ENCODE data around the gene MSANTD1.

The MSANTD1 gene

DNA sequence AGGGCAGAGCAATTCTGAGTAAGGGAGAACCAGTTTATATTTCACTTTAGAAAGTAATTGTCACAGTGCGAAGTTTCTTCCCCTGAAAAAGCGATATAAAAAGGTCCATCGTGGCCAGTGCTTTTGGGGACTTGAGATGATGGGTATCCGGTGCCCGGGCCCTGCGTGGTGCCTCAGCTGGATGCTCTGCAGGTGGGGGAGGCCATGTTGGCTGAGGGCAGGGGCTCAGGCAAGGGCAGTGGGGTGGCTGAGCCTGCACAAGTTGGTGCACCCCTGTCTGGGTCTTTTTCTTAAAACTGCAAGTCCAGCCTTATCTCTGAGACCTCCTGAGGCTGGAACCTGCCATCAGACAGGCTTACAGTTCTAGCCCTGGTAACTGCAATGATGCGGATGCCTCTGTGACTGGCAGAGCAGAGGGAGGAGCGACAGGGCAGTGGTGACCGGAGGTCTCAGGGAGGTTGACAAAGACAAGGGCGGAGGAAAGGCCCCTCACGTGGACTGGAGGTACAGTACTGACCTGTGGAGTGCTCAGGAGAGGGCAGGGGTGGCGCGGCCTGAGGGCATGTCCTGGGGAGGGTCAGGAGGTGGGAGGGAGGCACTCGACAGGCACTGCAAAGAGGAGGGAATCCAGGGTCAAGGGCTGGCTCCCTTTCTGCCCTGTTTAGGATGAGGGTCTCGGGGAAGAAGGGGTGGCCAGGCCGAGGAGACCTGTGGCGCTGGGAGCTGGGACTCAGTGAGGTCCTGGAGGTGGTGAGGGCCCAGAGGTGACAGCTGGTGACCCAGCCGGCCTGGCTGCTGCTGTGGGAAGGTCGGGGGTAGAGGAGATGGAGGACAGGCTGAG, 45.7 kb downstream of the MSANTD1 start (continued):
- TF ChIP-seq TOX (CRISPR knock-in tag; IDR thresholded peaks at IDR 0.05; ENCODE audit: borderline replicate concordance) (no peak), RARB (CRISPR knock-in tag; IDR thresholded peaks at IDR 0.05) (no peak)

DNA sequence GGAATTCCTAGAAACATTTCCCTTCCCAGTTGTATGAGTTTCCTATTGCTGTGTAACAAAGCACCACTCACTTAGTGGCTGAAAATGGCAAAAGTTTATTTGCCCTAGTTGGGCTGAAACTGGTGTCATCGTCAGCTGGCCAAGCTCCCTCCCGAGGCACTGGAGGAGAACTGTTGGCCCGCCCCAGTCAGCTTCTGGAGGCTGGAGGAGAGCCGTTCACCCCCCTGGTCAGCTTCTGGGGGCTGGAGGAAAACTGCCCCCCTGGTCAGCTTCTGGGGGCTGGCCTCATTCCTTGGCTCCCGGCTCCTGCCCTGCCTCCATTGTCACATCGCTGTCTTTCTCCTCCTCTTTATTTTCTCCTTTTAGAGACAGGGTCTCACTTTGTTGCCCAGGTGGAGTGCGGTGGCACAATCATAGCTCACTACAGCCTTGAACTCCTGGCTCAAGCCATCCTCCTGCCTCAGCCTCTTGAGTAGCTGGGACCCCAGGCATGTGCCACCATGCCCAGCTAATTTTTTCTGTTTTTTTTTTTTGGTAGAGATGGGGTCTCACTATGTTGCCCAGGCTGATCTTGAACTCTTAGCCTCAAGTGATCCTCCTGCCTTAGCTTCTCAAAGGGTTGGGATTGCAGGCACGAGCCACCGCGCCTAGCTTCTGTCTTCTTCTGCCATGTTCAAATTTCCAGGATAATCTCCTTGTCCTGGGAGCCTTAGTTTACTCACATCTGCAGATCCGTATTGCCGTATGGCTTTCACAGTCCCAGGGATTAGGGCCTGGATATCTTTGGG, 47.1 kb downstream of the MSANTD1 start:
- ATAC-seq = no peak
- TF ChIP-seq ZNF8 (CRISPR knock-in tag; IDR thresholded peaks at IDR 0.05) (no peak), ZFP3 (CRISPR knock-in tag; IDR thresholded peaks at IDR 0.05) (no peak), PPARA (CRISPR knock-in tag; IDR thresholded peaks at IDR 0.05; ENCODE audit: borderline replicate concordance) (no peak), SNAI2 (CRISPR knock-in tag; IDR thresholded peaks at IDR 0.05) (no peak), ZNF70 (CRISPR knock-in tag; IDR thresholded peaks at IDR 0.05) (no peak), ISL1 (CRISPR knock-in tag; IDR thresholded peaks at IDR 0.05) (no peak)
- TF ChIP-seq, protein P1, sequence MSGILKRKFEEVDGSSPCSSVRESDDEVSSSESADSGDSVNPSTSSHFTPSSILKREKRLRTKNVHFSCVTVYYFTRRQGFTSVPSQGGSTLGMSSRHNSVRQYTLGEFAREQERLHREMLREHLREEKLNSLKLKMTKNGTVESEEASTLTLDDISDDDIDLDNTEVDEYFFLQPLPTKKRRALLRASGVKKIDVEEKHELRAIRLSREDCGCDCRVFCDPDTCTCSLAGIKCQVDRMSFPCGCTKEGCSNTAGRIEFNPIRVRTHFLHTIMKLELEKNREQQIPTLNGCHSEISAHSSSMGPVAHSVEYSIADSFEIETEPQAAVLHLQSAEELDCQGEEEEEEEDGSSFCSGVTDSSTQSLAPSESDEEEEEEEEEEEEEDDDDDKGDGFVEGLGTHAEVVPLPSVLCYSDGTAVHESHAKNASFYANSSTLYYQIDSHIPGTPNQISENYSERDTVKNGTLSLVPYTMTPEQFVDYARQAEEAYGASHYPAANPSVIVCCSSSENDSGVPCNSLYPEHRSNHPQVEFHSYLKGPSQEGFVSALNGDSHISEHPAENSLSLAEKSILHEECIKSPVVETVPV (CRISPR knock-in tag; IDR thresholded peaks at IDR 0.05) = no peak
- TF ChIP-seq, protein P2, sequence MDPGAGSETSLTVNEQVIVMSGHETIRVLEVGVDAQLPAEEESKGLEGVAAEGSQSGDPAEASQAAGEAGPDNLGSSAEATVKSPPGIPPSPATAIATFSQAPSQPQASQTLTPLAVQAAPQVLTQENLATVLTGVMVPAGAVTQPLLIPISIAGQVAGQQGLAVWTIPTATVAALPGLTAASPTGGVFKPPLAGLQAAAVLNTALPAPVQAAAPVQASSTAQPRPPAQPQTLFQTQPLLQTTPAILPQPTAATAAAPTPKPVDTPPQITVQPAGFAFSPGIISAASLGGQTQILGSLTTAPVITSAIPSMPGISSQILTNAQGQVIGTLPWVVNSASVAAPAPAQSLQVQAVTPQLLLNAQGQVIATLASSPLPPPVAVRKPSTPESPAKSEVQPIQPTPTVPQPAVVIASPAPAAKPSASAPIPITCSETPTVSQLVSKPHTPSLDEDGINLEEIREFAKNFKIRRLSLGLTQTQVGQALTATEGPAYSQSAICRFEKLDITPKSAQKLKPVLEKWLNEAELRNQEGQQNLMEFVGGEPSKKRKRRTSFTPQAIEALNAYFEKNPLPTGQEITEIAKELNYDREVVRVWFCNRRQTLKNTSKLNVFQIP (CRISPR knock-in tag; IDR thresholded peaks at IDR 0.05; ENCODE audit: borderline replicate concordance, low read depth) = no peak
- TF ChIP-seq, protein P3, sequence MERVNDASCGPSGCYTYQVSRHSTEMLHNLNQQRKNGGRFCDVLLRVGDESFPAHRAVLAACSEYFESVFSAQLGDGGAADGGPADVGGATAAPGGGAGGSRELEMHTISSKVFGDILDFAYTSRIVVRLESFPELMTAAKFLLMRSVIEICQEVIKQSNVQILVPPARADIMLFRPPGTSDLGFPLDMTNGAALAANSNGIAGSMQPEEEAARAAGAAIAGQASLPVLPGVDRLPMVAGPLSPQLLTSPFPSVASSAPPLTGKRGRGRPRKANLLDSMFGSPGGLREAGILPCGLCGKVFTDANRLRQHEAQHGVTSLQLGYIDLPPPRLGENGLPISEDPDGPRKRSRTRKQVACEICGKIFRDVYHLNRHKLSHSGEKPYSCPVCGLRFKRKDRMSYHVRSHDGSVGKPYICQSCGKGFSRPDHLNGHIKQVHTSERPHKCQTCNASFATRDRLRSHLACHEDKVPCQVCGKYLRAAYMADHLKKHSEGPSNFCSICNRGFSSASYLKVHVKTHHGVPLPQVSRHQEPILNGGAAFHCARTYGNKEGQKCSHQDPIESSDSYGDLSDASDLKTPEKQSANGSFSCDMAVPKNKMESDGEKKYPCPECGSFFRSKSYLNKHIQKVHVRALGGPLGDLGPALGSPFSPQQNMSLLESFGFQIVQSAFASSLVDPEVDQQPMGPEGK (CRISPR knock-in tag; IDR thresholded peaks at IDR 0.05; ENCODE audit: borderline replicate concordance) = no peak

DNA sequence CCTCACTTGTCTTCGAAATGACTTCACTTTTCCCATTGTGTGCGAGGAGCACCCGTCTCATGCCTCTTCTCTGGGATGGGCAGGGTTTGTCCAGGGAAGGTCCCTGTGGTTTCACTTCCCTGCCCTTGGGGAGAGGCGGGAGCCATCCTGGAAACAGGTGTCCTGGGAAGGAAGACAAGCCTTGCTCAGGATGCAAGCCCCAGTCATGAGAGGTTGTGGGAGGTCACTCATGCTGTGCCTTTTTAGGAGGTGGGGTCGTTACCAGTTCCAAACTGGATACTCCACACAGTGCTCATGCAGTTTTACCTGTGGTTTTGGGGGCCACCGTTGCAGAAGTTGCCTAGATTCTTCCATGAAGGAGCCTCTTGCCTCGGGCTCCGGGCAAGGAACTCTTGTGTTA, 47.7 kb downstream of the MSANTD1 start:
- no peak for ATAC-seq
- no peak for TF ChIP-seq PPARA (CRISPR knock-in tag; IDR thresholded peaks at IDR 0.05; ENCODE audit: borderline replicate concordance)
- TF ChIP-seq, protein P3 (CRISPR knock-in tag; IDR thresholded peaks at IDR 0.05; ENCODE audit: borderline replicate concordance) = no peak

DNA sequence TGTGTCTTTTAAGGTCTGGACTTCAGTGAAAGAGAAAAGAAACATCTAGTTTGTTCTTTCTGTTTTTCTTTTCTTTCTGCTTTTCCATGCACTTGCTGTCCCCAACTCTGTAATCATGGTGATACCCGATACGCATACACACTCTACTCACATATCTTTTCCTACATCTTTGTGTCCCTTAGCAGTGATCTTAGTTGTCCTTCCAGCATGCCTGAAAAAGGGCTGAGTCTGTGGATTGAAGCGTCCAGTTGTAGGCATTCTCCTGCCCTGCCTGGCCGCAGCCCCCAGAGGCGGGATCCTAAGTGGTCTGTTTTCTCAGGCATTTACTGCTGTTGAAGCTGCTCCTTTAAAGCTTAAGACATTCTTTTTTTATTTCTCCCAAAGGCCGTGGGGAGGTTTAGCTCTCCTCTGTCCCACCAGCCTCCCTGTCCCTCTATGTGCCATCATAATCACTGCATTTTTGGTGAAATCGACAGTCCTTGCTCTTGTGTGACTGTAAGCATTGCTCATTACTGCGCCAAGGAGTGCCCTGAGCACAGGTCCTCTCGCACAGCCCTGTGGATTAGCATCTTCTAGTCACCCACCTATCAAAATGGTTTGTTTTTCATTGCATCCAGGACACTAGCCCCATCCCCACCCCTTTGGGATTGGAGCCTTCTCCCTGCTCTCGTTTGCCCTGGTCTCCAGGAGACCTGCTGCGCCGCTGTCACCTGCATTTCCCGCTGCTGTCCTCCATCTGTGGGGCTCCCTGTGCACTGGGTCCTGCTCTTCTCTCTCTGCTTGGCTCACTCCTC, 48.3 kb downstream of the MSANTD1 start:
- no peak for TF ChIP-seq OSR1 (CRISPR knock-in tag; IDR thresholded peaks at IDR 0.05)
- no peak for TF ChIP-seq ISL1 (CRISPR knock-in tag; IDR thresholded peaks at IDR 0.05)
- no peak for TF ChIP-seq ESRRG (CRISPR knock-in tag; IDR thresholded peaks at IDR 0.05)
- no peak for TF ChIP-seq SNAI2 (CRISPR knock-in tag; IDR thresholded peaks at IDR 0.05)
- no peak for TF ChIP-seq ZNF70 (CRISPR knock-in tag; IDR thresholded peaks at IDR 0.05)
- TF ChIP-seq TOX (CRISPR knock-in tag; IDR thresholded peaks at IDR 0.05; ENCODE audit: borderline replicate concordance) = no peak
- TF ChIP-seq, protein P1 (CRISPR knock-in tag; IDR thresholded peaks at IDR 0.05) = no peak
- TF ChIP-seq, protein P2 (CRISPR knock-in tag; IDR thresholded peaks at IDR 0.05; ENCODE audit: borderline replicate concordance, low read depth) = no peak
- no peak for TF ChIP-seq ZFP30 (CRISPR knock-in tag; IDR thresholded peaks at IDR 0.05)
- TF ChIP-seq PPARA (CRISPR knock-in tag; IDR thresholded peaks at IDR 0.05; ENCODE audit: borderline replicate concordance) = no peak
- TF ChIP-seq ZC3H10 (CRISPR knock-in tag; IDR thresholded peaks at IDR 0.05) = no peak
- TF ChIP-seq, protein P4, sequence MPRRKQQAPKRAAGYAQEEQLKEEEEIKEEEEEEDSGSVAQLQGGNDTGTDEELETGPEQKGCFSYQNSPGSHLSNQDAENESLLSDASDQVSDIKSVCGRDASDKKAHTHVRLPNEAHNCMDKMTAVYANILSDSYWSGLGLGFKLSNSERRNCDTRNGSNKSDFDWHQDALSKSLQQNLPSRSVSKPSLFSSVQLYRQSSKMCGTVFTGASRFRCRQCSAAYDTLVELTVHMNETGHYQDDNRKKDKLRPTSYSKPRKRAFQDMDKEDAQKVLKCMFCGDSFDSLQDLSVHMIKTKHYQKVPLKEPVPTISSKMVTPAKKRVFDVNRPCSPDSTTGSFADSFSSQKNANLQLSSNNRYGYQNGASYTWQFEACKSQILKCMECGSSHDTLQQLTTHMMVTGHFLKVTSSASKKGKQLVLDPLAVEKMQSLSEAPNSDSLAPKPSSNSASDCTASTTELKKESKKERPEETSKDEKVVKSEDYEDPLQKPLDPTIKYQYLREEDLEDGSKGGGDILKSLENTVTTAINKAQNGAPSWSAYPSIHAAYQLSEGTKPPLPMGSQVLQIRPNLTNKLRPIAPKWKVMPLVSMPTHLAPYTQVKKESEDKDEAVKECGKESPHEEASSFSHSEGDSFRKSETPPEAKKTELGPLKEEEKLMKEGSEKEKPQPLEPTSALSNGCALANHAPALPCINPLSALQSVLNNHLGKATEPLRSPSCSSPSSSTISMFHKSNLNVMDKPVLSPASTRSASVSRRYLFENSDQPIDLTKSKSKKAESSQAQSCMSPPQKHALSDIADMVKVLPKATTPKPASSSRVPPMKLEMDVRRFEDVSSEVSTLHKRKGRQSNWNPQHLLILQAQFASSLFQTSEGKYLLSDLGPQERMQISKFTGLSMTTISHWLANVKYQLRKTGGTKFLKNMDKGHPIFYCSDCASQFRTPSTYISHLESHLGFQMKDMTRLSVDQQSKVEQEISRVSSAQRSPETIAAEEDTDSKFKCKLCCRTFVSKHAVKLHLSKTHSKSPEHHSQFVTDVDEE (CRISPR knock-in tag; IDR thresholded peaks at IDR 0.05) = no peak
- no peak for TF ChIP-seq GLIS3 (CRISPR knock-in tag; IDR thresholded peaks at IDR 0.05)
- no peak for ATAC-seq

All from SK-N-SH treated with all-trans-retinoic acid at 6 μM for 48 hours (cell line).